Measurements from ENCODE around the gene TBX15.

TBX15 gene

DNA sequence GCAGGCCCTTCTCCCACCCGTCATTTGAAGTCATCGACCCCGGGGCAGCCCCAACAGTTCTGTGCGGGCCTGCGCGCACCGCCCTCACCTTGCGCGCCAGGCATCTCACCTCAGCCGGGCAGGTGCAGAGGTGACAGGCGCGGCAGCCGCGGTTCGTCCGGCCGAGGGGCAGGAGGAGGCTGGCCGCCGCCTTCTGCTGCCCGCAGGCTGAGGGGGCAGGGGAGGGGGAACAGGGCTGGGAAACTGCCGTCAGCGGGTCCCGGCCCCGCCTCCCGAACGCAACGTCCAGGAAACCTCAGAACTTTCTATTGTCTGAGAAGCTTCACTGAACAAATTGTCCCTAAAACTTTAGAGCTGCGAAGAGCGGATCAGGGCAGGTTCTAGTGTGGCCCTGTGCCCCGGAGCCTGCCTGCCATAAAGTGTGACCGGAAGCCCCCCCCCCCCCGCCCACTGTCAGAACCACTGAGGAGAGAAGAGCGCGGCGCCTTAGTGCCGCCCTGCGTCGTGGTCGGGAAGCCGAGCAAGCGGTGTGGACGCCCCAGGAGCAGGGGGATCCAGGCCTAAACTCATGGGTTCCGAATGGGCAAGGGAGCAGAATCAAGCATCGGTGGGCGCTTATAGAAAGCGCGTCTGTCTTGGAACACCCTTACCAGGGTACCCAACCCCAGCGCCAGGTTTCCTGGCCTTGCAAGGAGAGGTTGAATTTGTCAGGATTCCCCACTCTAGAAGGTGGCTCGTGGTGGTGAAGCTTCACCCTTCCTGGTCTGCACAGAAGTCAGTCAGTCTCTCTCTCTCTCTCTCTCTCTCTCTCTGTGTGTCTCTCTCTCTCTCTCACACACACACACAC, 13.3 kb upstream of the TBX15 start:
- DNase-seq: no peak

DNA sequence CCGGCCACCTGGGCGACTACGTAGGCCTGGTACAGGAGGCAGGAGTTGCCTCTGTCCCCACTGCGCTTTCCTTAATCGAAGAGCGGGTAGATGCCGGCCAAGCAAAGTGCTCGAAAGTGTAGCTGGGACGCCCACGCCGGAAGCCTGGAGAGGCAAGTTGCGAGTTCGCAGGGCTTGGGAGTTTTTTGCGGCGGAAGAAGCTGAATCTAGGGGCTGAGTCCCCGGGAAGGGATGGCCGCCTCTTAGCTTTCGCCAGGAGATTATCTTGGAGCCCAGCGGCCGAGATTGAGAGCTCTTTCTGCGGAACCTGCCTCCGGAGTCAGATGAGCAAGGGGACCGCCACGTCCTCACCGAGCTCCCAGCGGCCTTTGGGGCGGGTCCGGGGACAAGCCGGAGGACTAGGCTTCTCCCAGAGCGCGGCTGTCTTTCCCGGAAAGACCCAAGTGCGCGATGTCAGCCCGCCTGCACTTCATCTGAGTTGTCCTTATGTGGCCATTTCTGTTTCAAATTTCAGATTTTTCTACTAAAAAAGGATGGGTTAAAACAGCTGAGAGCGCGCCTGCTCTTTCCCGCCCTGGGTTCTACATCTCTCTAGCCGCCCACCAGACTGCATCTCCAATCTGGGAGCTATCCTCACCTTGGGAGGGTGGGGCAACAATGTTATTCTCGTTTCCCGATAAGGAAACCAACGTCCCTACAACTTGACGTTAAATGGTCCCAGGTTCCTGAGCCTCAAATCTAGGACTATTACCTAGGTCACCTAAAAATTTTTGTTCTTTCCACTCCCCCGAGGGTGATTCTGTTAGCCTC, 12.4 kb upstream of the TBX15 start:
- no peak for DNase-seq

DNA sequence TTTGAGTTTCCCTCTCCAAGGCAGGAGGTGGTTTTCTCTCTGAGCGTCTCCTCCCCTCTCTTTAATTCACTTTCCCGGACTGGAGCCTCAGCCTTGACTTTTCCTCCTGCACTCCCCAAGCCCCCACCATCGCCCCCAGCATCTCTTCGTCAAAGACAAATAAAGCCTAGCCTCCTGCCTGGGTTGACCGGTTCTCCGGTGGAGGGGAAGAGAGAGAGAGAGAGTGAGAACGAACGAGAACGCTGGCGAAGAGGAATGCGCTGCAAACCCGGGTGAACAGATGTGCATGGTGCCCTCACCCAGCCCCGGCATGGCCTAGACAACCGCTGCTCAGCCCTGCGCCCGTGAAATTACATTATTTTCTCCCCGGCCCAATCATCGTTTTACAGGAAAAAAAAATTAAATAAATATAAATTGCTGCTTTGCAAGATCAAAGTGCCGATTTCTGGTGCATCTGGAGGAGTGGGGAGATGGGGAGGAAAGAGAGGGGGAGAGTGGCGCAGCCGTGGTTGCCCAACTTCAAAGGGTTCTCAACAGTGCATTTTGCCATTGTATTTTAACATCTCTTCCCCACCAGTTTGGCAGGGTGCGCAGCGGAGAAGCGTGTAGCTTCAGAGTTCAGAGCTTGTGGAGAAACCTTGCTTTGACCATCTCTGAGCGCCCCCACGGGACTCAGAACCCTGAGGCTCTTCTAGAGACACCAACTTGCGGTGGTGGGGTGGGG, 11.4 kb upstream of the TBX15 start:
- no peak for DNase-seq

DNA sequence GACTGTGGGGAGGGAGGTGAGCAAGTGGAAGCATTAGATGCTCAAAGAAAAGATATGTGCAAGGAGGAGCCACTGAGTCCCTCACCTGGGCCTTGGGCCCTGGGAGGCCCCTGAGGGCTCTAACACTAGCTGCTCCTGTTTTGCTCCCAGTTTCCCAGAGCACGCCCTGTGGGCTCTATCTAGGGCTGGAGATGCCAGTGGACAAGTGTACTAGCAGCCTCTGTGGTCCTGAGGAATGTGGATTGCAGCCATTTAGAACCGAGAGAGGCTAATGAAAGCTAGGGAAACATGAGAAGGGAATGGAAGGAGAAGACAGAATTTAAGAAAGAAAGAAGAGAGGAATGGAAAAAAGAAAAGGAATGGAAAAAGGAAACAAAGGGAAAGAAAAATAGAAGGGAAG, 10.0 kb upstream of the TBX15 start:
- DNase-seq: no peak

DNA sequence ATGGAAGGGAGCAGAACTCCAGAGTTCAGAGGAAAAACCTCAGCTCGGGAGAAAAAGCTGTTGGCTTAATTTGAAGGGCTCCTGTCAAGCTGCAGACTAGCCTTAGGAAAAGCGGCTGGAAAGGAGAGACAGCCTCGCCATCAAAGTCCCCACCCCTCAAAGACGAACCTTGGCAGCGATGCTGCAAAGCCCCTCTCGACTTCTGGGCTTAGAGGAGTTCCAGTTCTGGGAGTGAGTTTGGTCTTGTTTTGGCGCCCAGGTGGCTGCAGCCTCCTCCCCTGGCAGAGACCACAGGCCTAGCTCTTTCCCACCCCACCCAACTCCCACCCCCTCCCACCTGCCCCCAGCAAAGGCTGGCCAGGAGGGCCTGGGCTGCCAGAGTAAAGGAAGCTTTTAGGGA, 9.1 kb upstream of the TBX15 start:
- no peak for DNase-seq

DNA sequence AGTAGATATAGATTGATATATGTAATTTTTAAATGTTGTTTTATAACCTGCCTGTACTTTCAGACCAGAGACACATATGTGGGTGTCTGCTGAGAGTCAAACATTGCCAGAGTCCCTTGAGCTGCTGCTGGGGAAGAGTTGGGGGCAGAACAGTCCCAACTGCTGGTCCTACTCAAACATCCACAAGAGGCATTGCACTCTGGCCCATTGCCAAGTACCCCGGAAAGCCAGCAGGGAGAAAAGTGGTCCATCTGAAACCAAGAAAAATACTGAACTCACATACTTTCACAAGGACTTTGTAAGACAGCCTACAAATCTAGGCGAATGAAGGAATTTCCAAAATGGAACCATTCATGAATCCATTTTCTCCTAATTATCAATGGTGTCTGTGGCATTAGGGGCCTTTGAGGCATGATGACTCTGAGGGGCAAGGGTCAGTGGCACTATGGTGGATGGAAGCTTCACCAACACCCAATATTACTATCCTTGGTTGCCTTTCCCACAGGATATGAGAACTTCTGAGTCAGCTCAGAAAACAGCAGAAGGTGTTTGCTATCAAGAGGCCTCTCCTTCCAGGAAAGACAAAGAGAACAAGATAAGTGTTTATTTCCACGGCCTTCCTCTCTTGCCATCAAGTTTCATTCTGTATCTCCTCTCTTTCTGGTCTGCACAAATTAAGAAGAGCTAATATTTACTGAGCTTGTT, 7.3 kb upstream of the TBX15 start:
- DNase-seq: no peak

DNA sequence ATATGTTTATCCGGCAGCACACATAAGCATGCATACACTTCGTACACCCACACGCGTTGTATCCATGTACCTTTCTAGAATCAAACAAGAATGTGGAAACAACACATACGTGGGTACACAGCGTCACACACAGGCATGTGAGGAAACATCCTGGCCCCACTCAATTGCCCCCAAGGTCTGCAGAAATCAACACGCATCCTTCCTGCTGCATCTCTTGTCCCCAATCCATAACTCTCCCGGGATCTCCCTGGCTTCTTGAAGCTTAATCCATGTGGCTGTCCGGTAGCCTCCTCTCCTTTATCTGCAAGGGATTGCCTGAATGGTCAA, 5.5 kb upstream of the TBX15 start:
- DNase-seq: no peak

DNA sequence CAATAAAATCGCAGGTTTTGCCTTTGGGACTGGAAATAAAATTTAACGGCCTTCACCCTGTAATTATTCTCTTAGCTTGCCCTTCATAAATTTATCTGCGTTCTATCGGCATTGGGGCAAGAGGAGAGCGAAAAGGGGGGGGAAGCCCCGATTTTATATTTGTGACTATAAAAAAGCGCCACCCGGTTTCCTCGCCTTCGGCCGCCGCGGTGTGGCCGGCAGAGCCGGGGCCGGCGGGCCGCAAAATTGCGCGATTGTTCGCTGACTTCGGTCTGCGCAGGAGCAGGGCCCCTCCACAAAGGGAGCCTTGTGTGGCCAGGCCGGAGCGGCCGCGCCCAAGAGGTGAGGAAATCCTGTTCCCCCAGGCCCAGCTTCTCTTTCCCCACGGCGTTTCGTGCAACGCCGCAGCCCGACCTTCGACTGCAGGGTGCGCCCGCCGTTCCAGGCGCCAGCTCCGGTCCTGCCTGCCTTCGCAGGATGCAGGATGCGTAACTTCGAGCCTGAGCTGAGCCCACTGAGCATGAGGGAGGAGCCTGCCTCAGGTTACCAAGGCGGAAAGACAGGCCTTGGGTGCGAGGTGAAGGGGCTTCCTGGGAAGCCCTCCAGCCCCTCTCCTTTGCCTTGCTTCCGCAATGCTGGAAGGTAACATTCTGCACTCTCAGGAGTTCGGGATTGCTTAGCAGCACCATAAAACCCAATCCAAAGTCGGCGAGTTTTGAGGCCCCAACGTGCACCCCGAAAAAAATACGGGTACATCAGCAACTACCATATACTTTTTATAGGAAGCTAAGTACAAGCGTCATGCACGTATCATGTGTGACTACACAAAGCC, 4.9 kb upstream of the TBX15 start:
- DNase-seq: no peak

DNA sequence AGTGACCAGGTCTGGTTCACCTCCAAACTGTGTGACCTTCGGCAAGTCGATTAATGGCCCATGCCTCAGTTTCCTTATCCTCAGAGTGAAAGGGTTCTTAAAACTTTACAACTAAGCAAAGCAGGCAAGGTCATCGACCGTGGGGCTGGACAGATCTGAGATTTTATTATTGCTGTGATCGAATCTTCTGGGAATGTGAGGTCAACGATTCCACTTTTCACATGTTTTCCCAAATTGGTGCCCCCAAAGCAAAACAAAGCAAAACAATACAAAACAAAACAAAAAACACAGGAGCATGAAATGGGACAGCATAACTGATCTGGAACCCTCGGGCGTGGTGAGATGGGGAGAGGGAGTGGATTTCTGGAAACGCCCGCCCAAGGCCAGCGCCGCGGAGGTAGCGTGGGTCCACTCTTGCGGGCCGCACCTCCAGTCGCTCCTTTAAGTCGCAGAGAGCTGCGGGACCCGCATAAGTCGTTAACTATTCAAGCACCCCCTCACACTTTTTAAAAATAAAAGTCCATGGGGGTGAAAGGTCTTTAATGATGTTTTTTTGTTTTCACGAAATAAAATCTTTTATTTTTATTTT, 4.2 kb upstream of the TBX15 start:
- no peak for DNase-seq

DNA sequence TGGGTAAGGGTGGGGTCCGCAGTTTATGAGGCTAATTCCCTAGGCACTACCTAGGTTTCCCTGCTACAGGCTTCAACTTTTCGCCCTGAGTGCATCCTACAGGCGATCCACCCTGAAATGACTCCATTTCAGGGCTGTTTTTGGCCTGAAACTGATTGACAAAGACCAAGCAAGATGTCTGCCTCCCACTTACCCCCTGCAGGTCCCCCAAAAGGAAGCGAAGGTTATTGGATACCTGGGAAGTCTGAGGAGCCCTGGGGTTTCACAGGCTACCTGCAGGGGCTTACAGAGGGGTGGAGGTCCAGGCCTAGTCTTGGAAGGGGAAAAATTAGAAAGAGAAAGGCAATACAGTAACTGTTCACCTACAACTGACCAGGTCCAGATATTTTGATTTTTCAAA, 3.3 kb upstream of the TBX15 start:
- no peak for DNase-seq

DNA sequence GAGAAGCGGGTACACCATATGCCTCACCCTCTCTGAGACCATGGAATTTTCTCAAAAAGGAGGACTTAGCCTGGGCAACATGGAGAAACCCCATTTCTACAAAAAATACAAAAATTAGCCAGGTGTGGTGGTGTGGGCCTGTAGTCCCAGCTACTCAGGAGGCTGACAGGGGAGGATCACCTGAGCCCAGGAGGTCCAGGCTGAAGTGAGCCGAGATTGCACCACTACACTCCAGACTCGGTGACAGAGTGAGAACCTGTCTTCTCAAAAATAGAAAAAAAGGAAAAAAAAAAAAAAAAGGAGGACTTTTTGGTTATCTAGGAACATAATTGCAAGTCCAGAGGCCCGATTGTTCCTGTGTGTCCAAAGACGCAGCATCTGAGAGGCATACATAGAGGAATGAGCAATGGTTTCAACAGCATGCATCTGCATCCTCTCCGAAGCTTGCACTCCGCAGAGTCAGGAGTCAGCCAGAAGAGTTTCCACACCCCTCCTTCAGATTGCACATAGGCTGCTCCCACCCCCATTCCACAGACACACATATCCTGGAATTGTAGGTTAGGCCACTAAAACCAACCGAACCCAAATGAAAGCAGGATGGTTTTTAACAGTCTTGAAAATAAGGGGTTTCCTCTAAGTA, 2.5 kb upstream of the TBX15 start:
- DNase-seq: no peak

DNA sequence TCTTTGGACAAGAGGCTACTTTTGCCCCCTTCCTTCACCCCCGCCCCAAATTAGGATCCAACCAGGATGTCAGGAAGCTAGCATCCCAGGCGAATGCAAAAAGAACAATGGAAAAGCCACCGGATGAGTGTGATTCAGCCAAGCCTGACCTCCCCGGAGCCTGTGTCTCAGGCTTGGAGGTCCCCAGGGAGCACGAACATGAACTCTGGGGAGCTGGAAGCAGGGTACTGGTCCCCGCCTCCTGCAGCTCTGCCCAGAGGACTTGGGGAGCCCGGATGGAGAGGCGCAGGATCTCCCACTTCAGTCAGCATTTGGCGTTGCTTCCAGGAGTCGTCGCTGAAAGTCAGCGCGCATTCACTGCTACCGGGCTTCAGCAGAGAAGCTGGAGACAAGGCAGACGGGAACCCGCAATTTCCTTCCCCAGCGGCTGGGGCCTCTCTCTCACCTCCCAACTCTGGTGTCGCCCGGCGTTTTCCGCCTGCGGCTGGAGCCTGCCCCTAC, 1.8 kb upstream of the TBX15 start:
- DNase-seq: no peak

DNA sequence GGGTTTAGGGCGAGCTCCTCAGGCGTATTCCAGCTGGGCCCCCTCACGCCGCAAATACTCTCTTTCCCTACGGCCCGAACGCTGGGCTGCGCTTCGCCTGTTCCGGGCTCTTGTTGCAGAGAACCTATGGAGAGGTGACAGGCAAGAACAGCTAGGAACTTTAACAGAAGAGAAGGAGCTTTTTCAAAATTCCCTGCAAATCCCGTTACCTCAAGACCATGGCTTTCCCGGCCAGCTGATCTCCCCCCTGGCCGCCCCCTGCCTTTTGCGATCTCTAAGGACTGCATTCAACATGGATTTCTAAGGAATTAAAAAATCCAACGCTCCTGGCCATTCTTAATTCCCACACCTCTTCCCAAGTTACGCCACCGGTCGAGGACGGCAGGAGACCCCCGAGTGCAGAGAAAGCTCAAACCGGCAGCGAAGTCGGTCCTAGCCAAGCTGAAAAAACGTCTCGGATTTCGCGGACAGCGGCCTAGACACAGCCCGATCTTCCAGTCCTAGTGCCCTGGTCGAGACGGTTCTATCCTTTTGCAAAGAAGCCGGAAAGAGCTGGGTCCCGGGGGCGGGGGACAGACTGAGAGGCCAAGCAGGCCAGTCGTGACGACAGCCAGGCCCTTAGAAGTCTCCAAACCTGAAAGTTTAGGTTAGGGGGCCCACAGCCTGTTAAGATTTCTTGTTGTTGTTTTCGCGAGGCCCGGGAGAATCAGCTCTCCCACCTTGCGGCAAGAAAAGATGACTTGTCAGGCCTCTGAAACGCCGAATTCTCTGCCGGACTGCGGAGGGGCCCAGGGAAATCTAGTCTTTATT, 1.1 kb upstream of the TBX15 start:
- DNase-seq: no peak

DNA sequence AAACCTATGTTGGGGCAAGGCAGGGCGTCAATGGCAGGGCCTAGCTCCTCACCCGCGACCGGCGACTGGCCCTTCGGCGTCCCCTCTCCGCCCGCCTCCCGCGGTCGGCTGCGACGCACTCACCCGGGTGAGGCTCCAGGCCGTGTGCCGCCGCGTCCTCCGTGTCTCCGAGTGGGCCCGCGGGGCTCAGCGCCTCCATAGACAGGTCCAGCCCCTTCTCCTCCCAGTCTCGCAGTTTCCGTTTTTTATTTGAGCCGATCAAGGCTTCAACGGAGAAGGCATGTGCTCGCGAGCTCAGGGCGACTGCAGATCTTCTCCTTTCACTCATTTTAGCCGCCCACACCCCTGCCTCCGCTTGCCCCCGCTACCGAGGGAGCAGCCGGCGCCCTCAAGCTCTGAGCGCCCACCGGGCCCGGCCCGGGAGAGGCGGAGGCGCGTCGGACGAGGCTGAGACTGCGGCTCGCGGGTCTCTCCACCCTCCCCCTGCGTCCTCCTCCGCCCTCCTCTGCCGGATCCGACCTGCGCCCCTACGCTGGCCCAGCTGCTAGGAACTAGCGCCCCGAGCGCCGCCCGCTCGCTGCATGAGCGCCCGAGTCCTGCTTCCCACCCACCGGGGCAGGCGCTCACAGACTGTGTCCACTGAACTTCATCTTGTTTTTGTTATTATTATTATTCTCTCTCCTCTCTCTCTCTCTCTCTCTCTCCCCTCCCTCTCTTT, 516 bp downstream of the TBX15 start:
- DNase-seq: no peak

DNA sequence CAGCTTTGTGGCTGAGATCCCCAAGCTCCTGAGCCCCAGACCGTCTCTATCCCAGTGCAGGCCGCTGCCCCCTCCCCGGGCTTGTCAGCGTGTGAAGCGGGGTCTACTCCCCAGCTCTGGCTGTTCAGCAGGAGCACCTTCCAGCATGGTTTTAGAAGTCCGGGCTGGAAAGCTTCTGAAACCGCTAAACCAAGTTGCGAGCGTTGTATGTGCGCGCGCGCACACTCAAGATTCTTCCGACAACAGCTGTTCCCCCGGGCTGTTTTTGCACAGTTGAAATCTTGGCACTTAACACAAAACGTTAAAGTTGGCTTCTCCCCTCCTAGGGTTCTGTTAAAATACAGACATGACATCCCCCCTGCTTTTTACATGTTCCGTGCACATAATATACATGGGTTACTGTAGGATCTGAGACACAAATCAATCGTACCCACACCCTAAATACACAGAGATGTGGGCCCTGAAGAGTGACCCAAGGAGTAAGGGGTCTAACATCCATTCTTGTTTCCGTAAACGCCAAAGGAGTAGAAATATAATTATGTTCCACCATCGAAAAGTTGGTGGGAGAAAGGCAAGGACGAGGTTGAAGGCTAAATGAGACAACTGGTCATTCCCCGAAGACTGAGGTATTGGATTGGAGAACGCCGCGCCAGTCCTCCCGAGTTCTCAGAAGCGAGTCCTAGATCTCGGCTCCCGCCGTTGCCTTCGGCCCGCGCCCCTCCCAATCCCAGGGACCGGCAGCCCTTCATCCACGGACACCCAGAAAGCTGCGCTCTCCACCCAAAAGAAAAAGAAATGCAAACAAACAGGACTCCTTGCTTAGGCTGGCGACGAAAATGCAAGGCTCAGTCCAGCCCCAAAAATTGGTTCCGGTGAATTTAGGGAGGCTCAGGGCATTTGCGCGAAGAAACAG, 1.3 kb downstream of the TBX15 start:
- DNase-seq: no peak

DNA sequence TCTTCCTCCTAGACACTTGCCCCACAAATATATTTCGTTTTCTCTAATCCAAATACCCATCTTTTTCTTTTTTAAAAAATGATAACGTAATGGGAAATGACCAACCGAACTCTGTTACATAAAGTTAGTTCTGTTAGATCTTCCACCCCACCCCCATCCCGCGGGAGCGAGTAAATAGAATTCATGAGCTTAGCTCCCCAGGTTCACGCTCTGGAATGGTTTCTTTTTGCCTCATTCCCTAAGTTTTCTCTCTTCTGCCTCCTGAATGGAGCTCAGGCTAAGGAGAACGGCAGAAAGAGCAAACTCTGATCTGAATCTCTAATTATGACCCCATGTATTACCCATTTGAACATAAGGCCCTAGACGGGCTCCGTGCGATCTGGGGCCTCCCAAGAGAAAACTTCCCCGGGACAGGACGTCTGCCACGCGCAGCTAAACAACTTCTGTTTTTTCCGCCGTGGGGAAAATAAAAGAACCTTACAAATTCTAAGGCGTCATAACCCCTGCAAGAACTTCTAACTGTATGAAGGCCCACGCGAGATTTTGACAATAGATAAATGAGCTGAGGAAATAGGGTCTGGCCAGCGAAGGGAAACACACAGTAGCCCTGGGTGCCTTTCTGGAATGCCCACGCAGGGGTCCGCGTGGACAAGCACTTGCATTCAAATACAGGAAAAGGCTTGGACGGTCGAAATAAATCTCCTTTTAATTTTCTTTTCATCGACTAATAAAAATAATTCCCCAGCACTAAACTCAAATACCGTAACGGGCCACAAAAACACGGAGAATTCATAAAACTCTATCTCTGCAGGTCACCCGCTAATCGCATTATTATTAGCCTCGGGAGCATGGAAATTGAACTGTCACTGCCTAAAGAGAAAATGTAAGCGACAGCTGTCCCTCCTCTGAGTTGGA, 2.2 kb downstream of the TBX15 start:
- DNase-seq: no peak
